GM12891 (cell line): ENCODE measurements around the gene ENTPD8.

Experiments used
- POLR2A ChIP-seq: IDR thresholded peaks from 2 replicates; pipeline ENCODE4 v1.6.1; 2011; ENCODE audit warnings: low read depth, low read length, control low read depth
- POLR2AphosphoS5 ChIP-seq: IDR thresholded peaks from 2 replicates; pipeline ENCODE4 v1.6.1; 2011; ENCODE audit warnings: low read depth, low read length, control low read depth
- POU2F2 ChIP-seq: IDR thresholded peaks from 2 replicates; pipeline ENCODE4 v1.6.1; 2011; ENCODE audit warnings: low read depth, mild to moderate bottlenecking, control low read depth, low read length, moderate library complexity
- SPI1 ChIP-seq: IDR thresholded peaks from 2 replicates; pipeline ENCODE4 v1.6.1; 2011; ENCODE audit warnings: low read depth, low read length, control low read depth
- TAF1 ChIP-seq: IDR thresholded peaks from 2 replicates; pipeline ENCODE4 v1.6.1; 2011; ENCODE audit warnings: low read depth, low read length, control low read depth

DNA sequence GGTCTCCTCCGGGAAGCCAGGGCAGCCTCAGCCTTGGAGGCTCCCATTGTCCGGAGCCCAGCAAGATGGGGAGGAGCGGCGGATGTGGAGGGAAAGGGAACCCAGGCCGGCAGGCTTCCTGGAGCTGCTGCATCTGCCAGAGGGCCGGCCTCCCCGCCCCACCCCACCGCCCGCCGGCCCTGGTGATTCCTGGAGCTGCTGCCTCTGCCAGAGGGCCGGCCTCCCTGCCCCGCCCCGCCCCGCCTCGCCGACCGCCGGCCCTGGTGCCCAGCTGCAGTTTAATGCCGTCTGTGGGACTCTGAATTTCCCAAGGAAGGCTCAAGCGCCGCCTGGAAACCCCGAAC lies 49.8 kb downstream of the ENTPD8 start:
- no peak for TF ChIP-seq POLR2AphosphoS5
- TF ChIP-seq SPI1, result no peak
- TF ChIP-seq POLR2A, result no peak
- TF ChIP-seq TAF1, result no peak
- no peak for TF ChIP-seq POU2F2
